Renal cortical epithelial cell (primary cell): ENCODE measurements around the gene TKTL1. TPM values are rescaled to one million over a fixed set of nuclear protein-coding genes. Genes with fewer than 3 reads are reported as not detected.

Experiments
- DNase-seq: peaks from one replicate; pipeline ENCODE4 v3.0.0-alpha.2; 2011; ENCODE audit warnings: low read depth
- total RNA-seq: library from RNA; depleted of rRNA; stranded (reverse); fragments of >200 nt; gene quantifications from 2 replicates; pipeline ENCODE4 v1.2.3, GENCODE V29; 2014

TKTL1 gene
- total RNA-seq, 1 donor from 2014 or later, result not detected

DNA sequence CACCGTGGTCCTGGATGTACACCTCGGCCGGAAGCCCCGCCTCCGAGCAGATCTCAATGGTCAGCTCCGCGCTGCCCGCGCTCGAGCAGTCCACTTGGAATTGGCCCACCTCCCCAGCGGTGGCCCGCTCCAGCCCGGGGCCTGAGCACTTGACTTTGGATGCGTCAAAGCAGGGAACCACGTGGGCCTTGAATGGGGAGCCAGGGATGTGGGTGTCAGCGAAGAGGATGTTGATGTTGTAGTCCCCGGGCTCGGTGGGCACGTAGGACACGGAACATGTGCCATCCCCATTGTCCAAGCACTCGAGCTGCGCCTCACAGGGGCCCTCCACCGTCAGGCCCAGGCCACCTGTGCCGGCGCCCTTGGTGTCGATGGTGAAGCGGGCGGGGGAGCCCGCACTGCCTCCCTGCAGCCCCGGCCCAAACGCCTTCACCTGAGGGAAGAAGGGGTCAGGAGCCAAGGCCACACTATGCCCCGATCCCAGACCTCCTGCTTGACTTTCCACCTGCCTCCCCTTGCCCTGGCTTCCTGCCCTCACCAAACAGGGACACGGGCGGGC lies 64.6 kb downstream of the TKTL1 start:
- no peak for DNase-seq

GRCh38 chrX:154362085-154362742 lies 66.6 kb downstream of the TKTL1 start:
- no peak for DNase-seq

GRCh38 chrX:154363706-154364439 lies 68.3 kb downstream of the TKTL1 start:
- DNase-seq, result no peak

- DNase-seq, result no peak
These were observed 69.5 kb downstream of the TKTL1 start for GRCh38 chrX:154365052-154365600.

- DNase-seq, result no peak
These were observed 70.5 kb downstream of the TKTL1 start for GRCh38 chrX:154365997-154366665.

GRCh38 chrX:154366666-154367055 lies 71.1 kb downstream of the TKTL1 start:
- DNase-seq, result no peak

GRCh38 chrX:154367474-154368308 lies 72.1 kb downstream of the TKTL1 start:
- no peak for DNase-seq

DNA sequence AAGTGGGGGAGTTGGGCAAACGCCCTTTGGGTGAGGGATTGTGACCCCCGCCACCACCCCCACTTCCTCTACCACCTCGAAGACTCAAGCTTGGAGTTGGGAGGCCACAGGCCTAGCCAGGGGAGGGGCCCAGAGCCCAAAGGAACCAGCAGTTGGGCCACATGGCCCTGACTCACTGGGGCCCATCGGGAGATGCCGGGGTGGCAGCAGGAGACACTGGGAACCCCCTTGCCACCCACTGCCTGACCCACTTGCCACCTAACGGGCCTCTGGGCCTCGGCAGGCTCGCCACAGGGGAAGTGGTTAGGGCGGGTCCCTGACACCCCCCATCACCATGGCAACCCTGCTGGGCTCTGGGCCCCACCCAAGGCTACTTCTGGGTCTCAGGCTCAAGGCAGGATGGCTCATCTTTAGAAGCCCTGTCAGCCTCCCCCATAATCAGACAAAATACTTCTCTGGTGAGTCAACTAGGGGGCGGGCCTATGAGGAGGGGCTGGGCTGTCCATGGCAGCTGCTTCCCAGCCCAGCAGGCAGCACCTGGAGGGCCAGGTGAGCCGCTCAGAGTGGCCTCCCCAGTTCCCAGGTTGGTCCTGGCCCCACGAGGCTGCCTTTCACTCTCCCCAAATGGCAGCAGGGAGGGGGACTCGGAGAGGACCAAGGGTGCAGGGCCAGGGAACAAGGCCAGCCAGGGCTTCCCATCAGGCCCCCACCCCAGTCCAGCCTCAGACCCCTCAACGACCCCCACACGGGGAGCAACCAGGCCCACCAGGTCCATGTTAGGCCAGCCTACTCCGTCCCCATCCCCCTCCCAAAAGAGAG lies 73.2 kb downstream of the TKTL1 start:
- DNase-seq, result peak; percentile 89

DNA sequence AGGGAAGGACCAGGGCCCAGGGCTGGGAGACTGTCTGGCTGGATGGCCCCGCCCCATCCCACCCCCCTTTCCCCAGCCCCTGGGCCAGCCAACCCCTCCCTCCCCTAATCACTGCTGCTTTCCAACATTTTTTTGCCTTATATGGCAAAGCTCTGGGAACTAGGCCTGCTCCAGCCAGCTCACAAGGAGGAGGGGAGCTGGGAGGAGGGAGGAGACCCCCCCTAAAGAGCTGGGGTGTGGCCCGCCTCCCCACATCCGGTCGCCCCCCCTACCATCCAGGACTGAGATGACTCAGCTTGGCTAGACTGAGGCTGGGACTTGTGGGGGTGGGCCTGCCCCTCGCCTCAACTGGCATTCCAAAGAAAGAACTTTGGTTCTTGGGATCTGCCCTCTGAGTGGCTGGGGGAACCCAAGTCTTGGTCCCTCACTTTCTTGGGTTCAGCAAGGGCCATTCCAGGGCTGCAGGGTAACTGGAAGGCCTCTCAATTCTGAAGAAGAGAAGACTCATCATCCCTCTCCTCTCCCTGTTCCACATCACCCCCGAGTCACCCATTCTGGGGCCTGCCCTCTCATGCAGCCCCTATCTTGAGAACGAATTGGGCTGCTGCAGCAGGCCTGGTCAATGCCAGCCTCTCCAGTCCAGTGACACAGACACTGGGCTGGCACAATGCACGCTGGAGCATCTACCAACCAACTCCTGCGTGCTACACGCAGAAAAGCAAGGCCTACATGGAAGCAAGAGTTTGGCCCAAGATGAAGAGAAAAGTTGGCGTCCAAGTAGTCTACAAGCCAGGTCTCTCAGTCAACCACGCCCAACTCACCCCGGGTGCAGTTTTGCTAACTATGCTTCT lies 74.1 kb downstream of the TKTL1 start:
- DNase-seq, result peak; percentile 89

- no peak for DNase-seq
These were observed 74.9 kb downstream of the TKTL1 start for GRCh38 chrX:154370300-154371016.

DNA sequence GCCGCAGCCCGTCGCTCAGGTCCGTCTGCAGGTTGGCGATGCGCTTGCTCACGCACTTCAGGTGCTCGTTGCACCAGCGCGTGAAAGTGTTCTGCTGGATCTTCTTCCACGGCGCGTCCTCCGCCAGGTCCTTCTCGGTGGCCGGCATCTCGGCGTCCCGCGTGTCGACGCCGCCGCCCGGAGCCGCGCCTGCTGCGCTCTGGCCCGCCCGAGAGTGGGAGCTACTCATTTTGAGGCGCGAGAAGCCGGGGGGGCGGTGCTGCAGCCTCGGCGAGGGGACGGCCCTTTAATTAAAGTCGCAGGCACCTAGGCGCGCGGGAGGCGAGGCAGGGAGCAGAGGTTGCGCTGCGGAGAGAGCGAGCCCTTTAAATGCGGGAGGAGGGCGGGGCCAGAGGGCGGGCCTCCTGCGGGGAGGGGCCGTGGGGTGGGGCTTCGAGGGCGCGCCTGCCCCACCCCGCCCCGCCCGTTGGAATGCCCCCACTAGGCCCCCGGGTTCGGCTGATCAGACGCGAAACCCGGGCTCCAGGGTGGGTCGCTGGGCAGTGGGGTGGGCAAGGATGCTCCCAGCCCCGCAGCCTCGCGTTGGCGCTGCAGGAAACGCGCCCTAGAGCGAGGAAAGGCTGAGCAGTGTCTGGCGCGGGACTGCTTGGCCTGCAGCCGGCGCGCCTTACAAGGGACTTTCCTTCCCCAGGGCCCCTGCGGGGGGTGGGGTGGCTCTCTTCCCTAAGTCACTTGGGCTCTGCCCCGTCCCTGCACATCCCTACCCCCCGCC lies 75.6 kb downstream of the TKTL1 start:
- DNase-seq, result peak; percentile 69

DNA sequence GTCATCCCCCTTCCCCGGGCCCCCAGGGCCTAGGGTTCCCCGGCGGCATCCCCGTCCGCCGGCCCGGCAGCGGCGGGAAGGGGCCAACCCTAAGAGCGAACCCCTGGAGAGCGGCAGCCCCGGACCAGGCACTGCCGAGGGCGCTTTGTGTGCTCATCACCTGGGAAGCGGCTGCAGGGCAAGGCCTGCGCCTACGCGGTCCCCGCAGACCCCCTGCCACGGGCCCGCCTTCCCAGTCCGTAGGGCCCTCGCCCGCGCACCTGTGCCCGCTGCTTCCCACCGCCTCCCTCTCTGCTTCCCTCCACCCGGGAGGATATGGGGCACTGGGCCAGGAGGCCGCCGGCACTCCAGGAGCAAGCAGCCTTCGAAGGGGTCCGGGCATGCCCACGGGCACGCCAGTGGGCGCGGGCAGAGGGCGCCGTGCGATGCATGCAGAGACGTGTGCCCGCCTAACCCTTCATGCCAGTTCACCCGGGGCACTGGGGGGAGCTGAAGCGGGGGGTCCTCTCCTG lies 76.2 kb downstream of the TKTL1 start:
- DNase-seq, result no peak

GRCh38 chrX:154372612-154373022 lies 77.0 kb downstream of the TKTL1 start:
- peak; percentile 67 for DNase-seq

- DNase-seq, result peak; percentile 49
These were observed 78.0 kb downstream of the TKTL1 start for GRCh38 chrX:154373340-154374306.

DNA sequence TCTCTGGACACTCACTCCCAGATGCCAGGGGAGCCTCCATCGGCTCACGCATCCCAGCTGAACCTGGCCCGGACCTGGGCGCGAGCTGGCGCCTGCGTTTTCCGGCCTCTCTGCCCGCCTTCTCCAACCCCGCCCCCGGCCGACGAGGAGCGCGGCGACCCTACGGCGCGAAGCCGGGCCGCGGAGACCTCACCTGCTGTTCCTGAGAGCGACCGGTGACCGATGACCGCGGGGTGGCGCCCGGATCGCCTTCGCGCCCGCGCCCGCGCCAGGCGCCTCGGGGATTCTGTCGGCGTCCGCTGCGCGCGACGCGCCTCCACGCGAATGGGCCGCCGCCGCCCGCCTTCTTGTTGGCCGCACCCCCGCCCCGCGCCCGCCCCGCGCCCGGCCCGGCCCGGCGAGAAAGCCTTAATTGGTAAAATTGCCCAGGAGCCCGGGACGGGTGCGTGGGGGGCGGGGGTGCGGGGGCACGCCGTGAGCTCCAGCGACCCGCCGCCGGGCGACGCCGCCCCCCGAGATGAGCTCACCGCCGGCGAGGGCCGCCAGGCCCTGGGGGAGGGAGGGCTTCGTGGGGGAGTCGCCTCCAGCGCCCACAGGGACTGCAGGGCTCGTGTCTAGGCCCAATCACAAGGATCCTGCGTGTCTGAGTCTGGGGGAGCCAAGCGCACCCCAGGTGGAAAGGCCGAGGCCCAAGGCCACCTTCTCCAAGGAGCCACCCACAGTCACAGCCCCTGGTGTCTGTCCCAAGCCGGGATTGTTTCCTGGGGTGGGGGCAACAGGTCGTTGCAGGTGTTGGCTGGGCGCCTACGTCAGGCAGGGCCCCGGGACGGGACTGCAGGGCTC lies 78.9 kb downstream of the TKTL1 start, which contains the start of gene FLNA:
Gene FLNA (minus strand): TSS at position 322 of the 843 bp plus-strand sequence. CDS start 3,389 bp downstream, outside the sequence.
- no peak for DNase-seq

DNA sequence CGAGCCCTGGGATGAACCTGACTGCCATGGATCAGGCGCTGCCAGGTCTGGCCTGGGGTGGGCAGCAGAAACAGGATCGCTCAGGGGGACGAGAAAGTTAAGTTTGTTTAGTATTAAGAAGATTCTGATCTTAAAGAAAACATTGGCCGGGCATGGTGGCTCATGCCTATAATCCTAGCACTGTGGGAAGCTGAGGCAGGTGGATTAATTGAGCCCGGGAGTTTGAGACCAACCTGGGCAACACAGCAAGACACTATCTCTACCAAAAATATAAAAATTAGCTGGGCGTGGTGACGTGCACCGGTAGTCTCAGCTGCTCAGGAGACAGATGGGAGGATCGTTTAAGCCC lies 79.5 kb downstream of the TKTL1 start:
- no peak for DNase-seq
